Neuronal stem cell (in vitro differentiated cells): ENCODE results near the gene CCDC68.

Experiments
- DNase-seq: peaks from one replicate; pipeline ENCODE4 v3.0.0-alpha.2; 2013; ENCODE audit warnings: low spot score
- H2AFZ ChIP-seq: one replicate; pipeline ENCODE4 v1.6.1; 2013; ENCODE audit warnings: mild to moderate bottlenecking, low read length, inconsistent platforms
- H2AK5ac ChIP-seq: 2 replicates; pipeline ENCODE4 v1.6.1; 2013; ENCODE audit warnings: low read depth, mild to moderate bottlenecking, inconsistent platforms, low read length, moderate library complexity, mixed read lengths
- H2BK120ac ChIP-seq: 2 replicates; pipeline ENCODE4 v1.6.1; 2013; ENCODE audit warnings: low read depth, mild to moderate bottlenecking, inconsistent platforms, low read length, moderate library complexity, mixed read lengths
- H2BK12ac ChIP-seq: one replicate; pipeline ENCODE4 v1.6.1; 2013; ENCODE audit warnings: low read length, inconsistent platforms
- H2BK15ac ChIP-seq: 2 replicates; pipeline ENCODE4 v1.6.1; 2013; ENCODE audit warnings: mild to moderate bottlenecking, low read length, inconsistent platforms, mixed read lengths
- H2BK5ac ChIP-seq: one replicate; pipeline ENCODE4 v1.6.1; 2013; ENCODE audit warnings: inconsistent platforms, mild to moderate bottlenecking, low read length, moderate library complexity
- H3K14ac ChIP-seq: one replicate; pipeline ENCODE4 v1.6.1; 2013; ENCODE audit warnings: low read length, inconsistent platforms
- H3K18ac ChIP-seq: 2 replicates; pipeline ENCODE4 v1.6.1; 2013; ENCODE audit warnings: low read length, inconsistent platforms
- H3K23ac ChIP-seq: 2 replicates; pipeline ENCODE4 v1.6.1; 2013; ENCODE audit warnings: low read depth, mild to moderate bottlenecking, mixed read lengths, low read length, inconsistent platforms; ENCODE audit not compliant: poor library complexity
- H3K27ac ChIP-seq: replicated peaks from 3 replicates; pipeline ENCODE4 v1.5.1; 2013; ENCODE audit warnings: low read length, inconsistent platforms
- H3K27me3 ChIP-seq, 3 experiments: 2 replicates each; pipeline ENCODE4 v1.6.1; 2013; ENCODE audit warnings: low read length in 3 of 3, mild to moderate bottlenecking in 2 of 3, inconsistent platforms in 1 of 3, low read depth in 1 of 3, mixed read lengths in 1 of 3, moderate library complexity in 1 of 3; ENCODE audit not compliant: control insufficient read depth in 3 of 3, insufficient read depth in 3 of 3
- H3K36me3 ChIP-seq, 2 donors: replicated peaks in 1 of 2; 2 replicates each; pipeline ENCODE4 v1.6.1; 2013; ENCODE audit warnings: low read length in 2 of 2; ENCODE audit not compliant: control insufficient read depth in 2 of 2, insufficient read depth in 2 of 2
- H3K4ac ChIP-seq: 2 replicates; pipeline ENCODE4 v1.6.1; 2013; ENCODE audit warnings: inconsistent platforms, mild to moderate bottlenecking, low read length, moderate library complexity
- H3K4me1 ChIP-seq, 2 donors: 1 replicate in 1 of 2; 2 replicates in 1 of 2; pipeline ENCODE4 v1.6.1; 2013; ENCODE audit warnings: low read length in 2 of 2, low read depth in 1 of 2; ENCODE audit not compliant: control insufficient read depth in 2 of 2, insufficient read depth in 1 of 2
- H3K4me2 ChIP-seq: one replicate; pipeline ENCODE4 v1.6.1; 2013; ENCODE audit warnings: mild to moderate bottlenecking, low read length, inconsistent platforms; ENCODE audit not compliant: insufficient read depth, poor library complexity, severe bottlenecking
- H3K4me3 ChIP-seq, 2 donors: 2 replicates each; pipeline ENCODE4 v1.5.1; 2013; ENCODE audit warnings: low read length in 2 of 2, mild to moderate bottlenecking in 2 of 2, inconsistent platforms in 1 of 2, moderate library complexity in 1 of 2
- H3K79me1 ChIP-seq: one replicate; pipeline ENCODE4 v1.6.1; 2013; ENCODE audit warnings: low read depth, mild to moderate bottlenecking, inconsistent platforms, low read length, moderate library complexity
- H3K9ac ChIP-seq: one replicate; pipeline ENCODE4 v1.6.1; 2013; ENCODE audit warnings: mild to moderate bottlenecking, low read depth, low read length, inconsistent platforms; ENCODE audit not compliant: poor library complexity
- H3K9me3 ChIP-seq, 2 donors: replicated peaks in 1 of 2; 2 replicates each; pipeline versions ENCODE3 to v1.6.1; 2013; ENCODE audit warnings: low read length in 2 of 2, mild to moderate bottlenecking in 2 of 2, inconsistent platforms in 1 of 2, low read depth in 1 of 2, mixed read lengths in 1 of 2, moderate library complexity in 1 of 2; ENCODE audit not compliant: control insufficient read depth in 2 of 2, insufficient read depth in 1 of 2
- H4K8ac ChIP-seq: one replicate; pipeline ENCODE4 v1.6.1; 2013; ENCODE audit warnings: low read depth, mild to moderate bottlenecking, inconsistent platforms, low read length, moderate library complexity
- H4K91ac ChIP-seq: one replicate; pipeline ENCODE4 v1.6.1; 2013; ENCODE audit warnings: low read length, low read depth, mild to moderate bottlenecking, inconsistent platforms; ENCODE audit not compliant: poor library complexity
- WGBS, 2 donors: extraction: QIAGEN DNeasy Blood & Tissue Kit; methylation state at CpG; one replicate each; pipeline ENCODE4 v1.1.7; 2013; ENCODE audit warnings: missing lambda C conversion rate in 2 of 2, mixed read lengths in 1 of 2; ENCODE audit not compliant: insufficient read length in 2 of 2, insufficient replicate concordance in 1 of 2; ENCODE audit errors: extremely low coverage in 2 of 2; 5-methylcytosine and 5-hydroxymethylcytosine counted together

The CCDC68 gene

DNA sequence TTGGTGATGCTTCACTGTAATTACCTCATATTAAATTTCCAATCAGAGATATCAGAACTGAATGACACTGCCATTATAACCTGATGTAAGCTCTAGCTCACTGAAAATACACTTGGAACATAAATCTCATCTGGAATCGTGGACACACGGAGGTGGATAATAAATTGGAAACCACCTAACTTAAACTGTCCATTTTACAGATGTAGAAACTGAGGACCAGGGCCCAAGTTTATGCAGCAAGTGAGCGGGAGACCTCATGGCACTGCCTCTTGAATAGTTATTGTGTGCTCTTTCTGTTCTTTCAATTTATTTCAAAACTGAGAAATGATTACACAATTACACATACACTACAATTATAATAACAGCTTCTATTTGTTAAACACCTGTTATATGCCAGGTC, 20.8 kb downstream of the CCDC68 start:
- H3K14ac ChIP-seq = no peak overlapping the region
- WGBS, 2 donors = no CpG with 5 or more reads among the region's 3 CpGs

DNA sequence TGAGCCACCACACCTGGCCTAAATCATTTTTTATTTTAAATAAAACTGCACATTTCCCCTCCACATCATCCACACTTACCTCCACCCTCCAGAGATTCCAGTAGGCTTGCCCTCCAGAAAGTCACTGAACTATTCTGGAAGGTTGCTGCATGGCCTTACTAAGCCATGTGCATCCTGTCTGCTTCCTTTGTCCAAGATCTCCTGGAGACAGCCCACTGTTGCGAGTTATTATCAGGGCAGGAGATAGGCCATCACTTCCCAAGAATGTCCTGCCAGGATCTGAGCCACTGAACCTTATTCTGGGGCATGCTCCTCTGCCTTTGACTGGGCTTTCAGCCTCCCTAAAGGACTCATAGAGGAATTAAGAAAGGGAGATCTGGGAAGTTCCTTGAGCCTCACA, 26.8 kb downstream of the CCDC68 start:
- no peak overlapping the region for H4K8ac ChIP-seq
- no peak overlapping the region for H3K4ac ChIP-seq
- H2BK12ac ChIP-seq = no peak overlapping the region
- no peak overlapping the region for H2AFZ ChIP-seq
- H2BK5ac ChIP-seq = no peak overlapping the region
- H3K9ac ChIP-seq = no peak overlapping the region
- no peak overlapping the region for H3K14ac ChIP-seq
- no peak overlapping the region for H2BK120ac ChIP-seq
- H3K36me3 ChIP-seq = no peaks in the 10 kb centered on the region
- H4K91ac ChIP-seq = no peak overlapping the region
- DNase-seq = no peak
- H3K27ac ChIP-seq = no peak overlapping the region
- no peak overlapping the region for H3K23ac ChIP-seq
- no peak overlapping the region for H3K4me3 ChIP-seq
- no peak overlapping the region for H2BK15ac ChIP-seq
- no peaks in the 10 kb centered on the region for H3K27me3 ChIP-seq
- no peaks in the 10 kb centered on the region for H3K79me1 ChIP-seq
- no peak overlapping the region for H3K4me2 ChIP-seq
- H3K18ac ChIP-seq = no peak overlapping the region
- no peaks in the 10 kb centered on the region for H3K9me3 ChIP-seq
- WGBS, 2 donors = no CpG with 5 or more reads among the region's 1 CpG
- H2AK5ac ChIP-seq = no peak overlapping the region
- no peaks in the 10 kb centered on the region for H3K4me1 ChIP-seq

More for the DNA sequence above, 20.8 kb downstream of the CCDC68 start:
- no peak overlapping the region for H3K4ac ChIP-seq
- H3K79me1 ChIP-seq = no peaks in the 10 kb centered on the region
- H3K4me2 ChIP-seq = no peak overlapping the region
- no peak overlapping the region for H3K18ac ChIP-seq
- no peak overlapping the region for H4K91ac ChIP-seq
- H3K4me1 ChIP-seq = no peaks in the 10 kb centered on the region
- H2BK15ac ChIP-seq = no peak overlapping the region
- no peak overlapping the region for H3K23ac ChIP-seq
- H3K27ac ChIP-seq = no peak overlapping the region
- H3K4me3 ChIP-seq = no peak overlapping the region
- no peak overlapping the region for H2BK5ac ChIP-seq
- H3K9ac ChIP-seq = no peak overlapping the region
- H2BK12ac ChIP-seq = no peak overlapping the region
- no peaks in the 10 kb centered on the region for H3K9me3 ChIP-seq
- no peaks in the 10 kb centered on the region for H3K27me3 ChIP-seq
- H2BK120ac ChIP-seq = no peak overlapping the region
- H2AK5ac ChIP-seq = no peak overlapping the region
- no peak overlapping the region for H2AFZ ChIP-seq
- no peak overlapping the region for H4K8ac ChIP-seq
- H3K36me3 ChIP-seq = no peaks in the 10 kb centered on the region
- no peak for DNase-seq

DNA sequence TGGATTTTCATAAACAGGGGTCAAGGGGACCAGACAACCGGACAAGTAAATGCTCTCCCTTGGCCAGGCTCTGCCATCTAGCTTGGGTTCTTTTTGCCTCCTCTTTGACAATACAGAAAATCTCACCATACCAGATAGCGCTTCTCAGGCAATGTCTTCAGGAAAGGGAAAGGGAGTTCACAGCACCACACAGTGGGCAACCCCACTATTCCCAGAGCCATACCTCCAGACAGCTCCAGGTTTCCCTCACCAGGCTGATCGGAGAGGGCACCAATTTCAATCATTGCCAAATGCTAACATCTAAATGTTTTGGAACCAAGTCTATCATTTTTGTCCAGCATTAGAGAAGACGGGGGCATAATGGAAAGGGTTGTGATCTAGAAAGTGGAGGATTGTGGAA, 28.1 kb downstream of the CCDC68 start:
- WGBS, 2 donors = no CpG with 5 or more reads among the region's 4 CpGs
- Histone ChIP-seq H2AK5ac (no peak overlapping the region), H3K9me3 (no peaks in the 10 kb centered on the region), H2BK12ac (no peak overlapping the region), H2BK15ac (no peak overlapping the region), H3K36me3 (no peaks in the 10 kb centered on the region), H3K4me1 (no peaks in the 10 kb centered on the region), H3K4me3 (no peak overlapping the region), H2BK120ac (no peak overlapping the region), H3K4me2 (no peak overlapping the region), H3K9ac (no peak overlapping the region), H3K79me1 (no peaks in the 10 kb centered on the region), H4K8ac (no peak overlapping the region), H3K18ac (no peak overlapping the region), H4K91ac (no peak overlapping the region), H3K23ac (no peak overlapping the region), H3K4ac (no peak overlapping the region), H3K27me3 (no peaks in the 10 kb centered on the region), H3K27ac (no peak overlapping the region), H2BK5ac (no peak overlapping the region), H2AFZ (no peak overlapping the region), H3K14ac (no peak overlapping the region)
- DNase-seq = no peak

DNA sequence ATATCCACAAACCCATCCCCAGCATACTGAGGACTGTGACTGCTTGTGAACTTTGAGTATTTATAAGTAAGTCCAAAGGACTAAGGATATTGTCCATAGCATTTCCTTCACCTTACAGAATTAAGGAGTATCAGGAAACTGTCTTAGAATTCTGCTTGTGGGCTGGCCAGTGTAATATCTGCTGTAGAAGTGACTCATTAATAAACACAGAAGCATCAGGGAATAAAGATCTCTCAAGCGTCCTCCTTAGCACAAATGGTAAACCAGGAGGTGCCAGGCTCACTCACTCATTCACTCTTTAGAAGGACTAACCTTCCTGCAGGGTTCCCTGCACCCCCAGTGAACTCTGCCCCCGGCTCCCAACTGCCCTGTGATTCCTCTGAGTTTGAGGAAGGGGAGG, 31.0 kb downstream of the CCDC68 start:
- no peaks in the 10 kb centered on the region for H3K27me3 ChIP-seq

More for the DNA sequence above, 31.0 kb downstream of the CCDC68 start:
- Histone ChIP-seq H3K23ac (no peak overlapping the region), H2AK5ac (no peak overlapping the region), H3K14ac (no peak overlapping the region), H3K9ac (no peak overlapping the region), H2BK120ac (no peak overlapping the region), H2AFZ (no peak overlapping the region), H2BK15ac (no peak overlapping the region), H3K4me2 (no peak overlapping the region), H3K79me1 (no peaks in the 10 kb centered on the region), H4K8ac (no peak overlapping the region), H3K9me3 (no peaks in the 10 kb centered on the region), H3K4me1 (peaks cover 0 to 2% of the 10 kb centered on the region in 2 donors), H3K36me3 (no peaks in the 10 kb centered on the region), H4K91ac (no peak overlapping the region), H3K18ac (no peak overlapping the region), H3K4ac (no peak overlapping the region), H2BK5ac (no peak overlapping the region), H2BK12ac (no peak overlapping the region), H3K27ac (no peak overlapping the region), H3K4me3 (no peak overlapping the region)
- WGBS, 2 donors = no CpG with 5 or more reads among the region's 2 CpGs
- DNase-seq = no peak
